HK-2 (cell line): ENCODE measurements around the gene STEAP1B.

Source experiments
- DNase-seq: peaks from one replicate; pipeline ENCODE4 v3.0.0-alpha.2; 2018; ENCODE audit not compliant: unreplicated experiment

Gene STEAP1B

DNA sequence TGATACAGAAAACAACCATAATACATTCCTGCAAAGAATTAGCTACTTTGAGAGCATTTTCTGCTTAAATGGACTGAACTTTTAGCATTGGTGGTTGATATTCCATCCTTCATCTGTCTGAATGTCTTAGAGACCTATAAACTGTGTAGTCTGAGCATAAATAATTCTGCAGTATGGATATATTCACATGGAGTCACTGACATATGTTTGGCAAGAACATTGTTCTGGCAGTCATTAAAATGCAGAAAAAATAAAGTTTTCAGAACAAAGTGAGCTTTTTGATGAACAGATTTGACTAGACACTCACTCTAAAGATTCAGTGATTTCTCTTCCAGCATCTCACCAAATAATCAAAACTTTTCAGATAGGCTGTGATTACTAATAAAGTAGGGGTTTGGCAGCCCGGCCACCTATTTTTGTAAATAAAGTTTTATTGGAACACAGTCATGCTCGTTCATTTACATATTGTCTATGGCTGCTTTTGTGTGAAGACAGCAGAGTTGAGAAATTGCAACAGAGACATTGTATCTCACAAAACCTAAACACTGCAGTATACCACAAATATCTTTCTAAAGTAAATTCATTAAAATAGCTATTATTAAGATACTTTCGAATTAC is 98.9 kb downstream of the STEAP1B start:
- DNase-seq: no peak

GRCh38 chr7:22400150-22400814 is 99.7 kb downstream of the STEAP1B start:
- DNase-seq: no peak

DNA sequence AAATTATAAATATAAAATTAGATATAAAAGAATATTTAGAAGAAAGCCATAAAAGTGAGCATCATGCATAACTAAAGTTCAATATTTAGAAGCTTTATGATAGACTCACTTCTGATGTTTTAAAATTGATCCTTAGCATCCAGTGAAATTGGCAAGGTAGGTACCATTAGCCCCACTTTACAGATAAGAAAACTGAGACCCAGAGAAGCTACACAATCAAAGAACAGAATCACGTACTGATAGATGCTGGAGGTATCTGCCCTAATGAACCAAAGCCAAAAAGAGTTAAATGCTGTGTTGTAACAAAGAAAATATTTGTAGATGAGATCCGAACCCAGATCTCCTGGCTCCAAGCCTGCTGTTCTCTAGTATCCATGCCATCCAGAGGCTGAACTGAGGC is 100.4 kb downstream of the STEAP1B start:
- DNase-seq: no peak

- DNase-seq: no peak
These were observed 100.9 kb downstream of the STEAP1B start for GRCh38 chr7:22399091-22399490.

DNA sequence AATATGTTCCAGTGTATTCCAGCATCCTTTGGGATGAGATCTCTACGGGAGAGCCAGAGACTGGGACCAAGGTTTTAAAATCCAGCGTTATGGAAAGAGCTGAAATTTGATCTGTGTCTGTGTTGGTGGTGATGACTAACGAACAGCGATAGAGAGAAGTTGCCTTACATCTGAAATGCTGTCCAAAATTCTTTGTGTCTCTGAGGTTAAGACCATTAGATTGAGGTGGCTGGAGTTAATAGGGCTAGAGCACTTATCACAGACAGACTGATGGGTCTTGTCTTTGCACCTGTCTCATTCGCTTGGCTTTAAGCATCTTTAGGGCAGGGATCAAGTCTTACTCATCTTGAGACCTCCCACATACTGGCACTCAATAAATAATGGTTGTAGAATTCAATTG is 102.0 kb downstream of the STEAP1B start:
- no peak for DNase-seq

GRCh38 chr7:22395222-22395621 is 104.8 kb downstream of the STEAP1B start:
- no peak for DNase-seq

DNA sequence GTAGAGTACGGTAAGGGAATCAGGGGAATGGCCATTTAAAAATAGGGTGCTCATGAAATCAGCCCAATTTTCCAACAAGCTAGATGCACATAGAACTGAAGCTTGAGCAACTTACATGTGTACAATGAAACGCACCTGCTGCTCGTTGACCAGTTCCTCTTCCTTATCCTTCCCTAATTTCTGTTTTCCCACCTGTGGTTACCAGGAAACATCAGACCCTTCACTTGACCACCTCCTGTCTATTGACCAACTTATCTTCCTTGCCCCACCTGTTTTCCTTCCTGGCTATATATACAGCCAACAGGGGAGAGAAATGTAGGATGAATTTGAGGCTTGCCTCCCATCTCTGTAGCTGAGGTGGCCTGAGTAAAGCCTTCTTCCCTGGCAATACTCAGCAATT is 105.2 kb downstream of the STEAP1B start:
- no peak for DNase-seq

DNA sequence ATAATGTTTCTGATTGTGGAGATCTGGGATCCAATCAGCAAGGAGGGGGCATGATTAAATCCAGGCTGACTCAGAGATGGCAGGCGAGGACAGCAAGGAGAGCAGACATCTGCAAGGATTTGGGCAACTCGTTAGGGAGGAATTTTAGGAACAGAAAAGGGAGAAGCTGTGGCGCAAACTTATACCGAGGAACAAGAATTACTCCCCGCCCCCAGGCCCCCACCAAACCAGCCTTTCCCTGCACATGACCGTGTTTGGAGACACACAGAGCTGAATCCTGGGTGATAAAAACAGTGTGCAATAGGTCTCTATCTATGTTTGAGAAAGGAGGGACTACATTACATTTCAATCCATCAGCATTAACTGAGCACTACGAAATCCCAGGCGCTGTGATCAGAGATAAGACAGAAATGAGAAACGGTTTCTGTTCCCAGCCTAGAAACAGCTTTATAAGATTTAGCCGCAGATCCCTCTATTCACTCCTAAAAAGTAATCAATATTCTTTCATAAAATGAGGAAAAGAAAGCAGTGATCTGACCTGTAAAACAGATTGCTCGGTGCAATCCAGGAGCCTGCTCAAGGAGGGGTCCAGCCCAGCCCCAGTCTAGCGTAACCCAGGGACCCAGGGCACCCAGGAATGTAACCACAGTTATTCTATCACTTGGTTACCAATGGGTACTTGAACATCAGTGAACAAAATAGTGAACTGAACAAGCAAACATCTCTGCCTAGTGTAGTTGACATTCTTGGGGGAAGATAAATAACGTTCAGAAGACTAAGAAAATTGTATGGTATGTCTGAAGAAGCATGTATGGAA is 105.9 kb downstream of the STEAP1B start:
- DNase-seq: no peak

DNA sequence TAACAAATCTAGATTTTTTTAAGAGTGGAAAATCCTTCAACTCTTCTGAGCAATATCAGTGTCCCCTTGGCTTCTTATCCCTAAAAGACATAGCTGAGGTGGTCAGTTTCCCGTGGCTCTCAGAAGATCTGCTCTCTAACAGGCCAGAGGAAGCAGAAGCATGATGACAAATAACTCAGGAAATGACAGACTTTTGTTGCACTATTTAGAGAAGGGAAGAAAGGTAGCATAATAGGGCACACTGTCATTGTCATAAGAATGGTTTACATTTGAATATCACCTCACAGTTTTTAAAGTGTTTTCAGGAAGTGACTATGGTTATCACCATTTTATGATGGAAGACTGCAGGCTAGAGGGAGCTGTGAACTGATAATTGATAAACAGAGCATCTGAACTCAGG is 109.5 kb downstream of the STEAP1B start:
- DNase-seq: no peak

DNA sequence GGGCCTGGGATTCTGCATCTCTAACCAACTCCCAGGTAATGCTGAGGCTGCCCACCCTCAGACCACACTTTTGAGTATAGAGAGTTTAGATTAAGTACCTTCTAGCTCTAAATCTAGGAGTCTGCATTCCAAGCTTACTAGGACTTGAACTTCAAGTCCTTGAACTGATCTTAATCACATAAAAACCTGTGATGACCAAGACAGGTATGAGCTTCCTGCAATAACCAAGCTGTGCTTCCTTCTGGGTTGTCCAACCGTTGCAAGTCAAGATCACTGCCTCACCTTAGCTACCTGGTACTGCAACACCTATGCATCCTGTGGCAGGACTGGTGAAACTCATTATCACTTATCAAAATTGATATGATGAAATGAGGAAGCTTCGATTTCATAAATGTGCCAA is 110.1 kb downstream of the STEAP1B start:
- no peak for DNase-seq

GRCh38 chr7:22387583-22387982 is 112.4 kb downstream of the STEAP1B start:
- no peak for DNase-seq

- no peak for DNase-seq
These were observed 113.1 kb downstream of the STEAP1B start for GRCh38 chr7:22386865-22387264.

- no peak for DNase-seq
These were observed 113.7 kb downstream of the STEAP1B start for GRCh38 chr7:22386206-22386858.

- DNase-seq: no peak
These were observed 114.7 kb downstream of the STEAP1B start for GRCh38 chr7:22385326-22385725.

- no peak for DNase-seq
These were observed 119.7 kb downstream of the STEAP1B start for GRCh38 chr7:22380333-22380732.

DNA sequence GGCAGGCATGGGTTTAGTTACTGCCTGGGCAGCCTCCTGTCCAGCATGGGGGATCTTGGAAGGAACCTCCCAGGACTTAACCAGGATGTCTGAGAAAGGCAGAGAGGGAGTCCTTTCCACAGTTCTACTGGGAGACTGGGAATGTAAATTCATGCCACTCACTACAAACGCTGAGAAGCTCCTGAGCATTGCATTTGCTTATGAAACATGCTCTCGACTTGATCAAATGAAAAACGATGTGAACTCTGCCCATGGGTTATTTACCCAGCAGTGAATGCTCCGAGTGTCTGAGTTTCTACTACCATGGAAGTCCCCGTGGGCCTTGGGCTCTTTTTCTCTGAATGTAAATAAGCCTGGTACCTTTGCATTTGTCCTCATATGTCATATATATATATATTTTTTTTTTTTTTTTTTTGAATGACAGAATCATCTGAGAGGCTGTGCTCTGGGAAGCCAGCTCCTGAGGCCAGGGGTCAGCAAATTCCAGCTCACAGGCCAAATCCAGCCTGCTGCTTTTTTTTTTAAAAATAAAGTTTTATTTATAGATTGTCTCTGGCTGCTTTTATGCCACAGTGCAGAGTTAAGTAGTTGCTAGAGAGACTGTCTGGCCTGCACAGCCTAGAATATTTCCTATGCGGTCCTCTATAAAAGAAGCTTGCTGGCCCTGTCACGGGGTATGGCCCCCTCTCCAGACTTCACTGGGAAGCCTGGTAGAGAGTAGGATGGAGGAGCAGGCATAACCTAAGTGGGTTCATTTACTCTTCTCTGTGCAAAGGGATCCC is 121.6 kb downstream of the STEAP1B start:
- no peak for DNase-seq

DNA sequence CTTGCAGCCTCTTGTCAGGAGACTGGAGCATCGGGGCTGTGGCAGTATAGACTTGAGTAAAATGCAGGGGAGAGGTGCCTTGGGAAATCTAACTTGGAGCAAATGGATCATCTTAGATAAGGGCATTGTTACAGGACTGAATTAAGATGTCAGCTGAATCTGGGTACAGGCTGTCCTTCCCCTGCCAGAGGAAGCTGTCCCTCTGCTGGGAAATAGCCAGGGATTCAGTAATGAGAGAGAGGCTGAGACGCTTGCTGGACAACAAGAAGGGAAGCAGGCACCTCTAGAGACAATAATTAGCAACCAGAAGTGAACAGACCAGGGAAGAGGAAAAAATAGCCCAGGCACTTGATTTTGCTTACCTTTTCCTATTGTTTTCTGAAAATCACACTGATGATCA is 122.3 kb downstream of the STEAP1B start:
- DNase-seq: no peak

GRCh38 chr7:22375359-22376048 is 124.5 kb downstream of the STEAP1B start:
- DNase-seq: no peak

DNA sequence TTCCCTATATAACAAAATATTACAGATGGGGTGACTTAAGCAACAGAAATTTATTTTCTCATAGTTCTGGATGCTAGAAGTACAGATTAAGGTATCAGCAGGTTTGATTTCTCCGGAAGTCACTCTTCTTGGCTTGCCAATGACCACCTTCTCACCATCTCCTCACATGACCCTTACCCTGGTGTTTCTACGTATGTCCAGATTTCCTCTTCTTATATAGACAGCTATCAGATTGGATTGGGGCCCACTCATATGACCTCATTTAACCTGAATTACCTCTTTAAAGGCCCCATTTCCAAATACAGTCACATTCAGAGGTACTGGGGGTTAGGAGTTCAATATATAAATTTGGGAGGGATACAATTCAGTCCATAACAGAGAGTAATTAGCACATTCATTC is 126.1 kb downstream of the STEAP1B start:
- no peak for DNase-seq

DNA sequence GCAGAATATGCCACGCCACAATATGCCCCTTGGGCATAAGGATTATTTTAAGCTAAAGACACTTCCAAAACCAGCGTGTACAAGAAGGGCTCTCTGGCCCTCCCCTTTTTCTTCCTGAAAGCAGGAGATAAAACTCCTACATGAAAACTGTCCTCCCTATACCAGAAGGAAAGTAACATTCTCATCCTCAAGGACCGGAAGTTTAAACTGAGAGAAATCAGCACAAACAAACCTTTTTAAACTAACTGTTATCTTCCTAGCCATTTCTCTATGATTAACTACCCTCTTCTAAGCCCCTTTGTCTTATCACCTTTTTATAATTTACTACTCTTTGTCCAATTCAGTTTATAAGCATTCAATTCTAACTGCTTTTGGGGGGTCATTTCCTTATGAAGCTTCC is 126.6 kb downstream of the STEAP1B start:
- no peak for DNase-seq

- DNase-seq: no peak
These were observed 127.1 kb downstream of the STEAP1B start for GRCh38 chr7:22372863-22373262.
